Measurements from ENCODE around the gene GOLGA6C. TPM values are rescaled to one million over a fixed set of nuclear protein-coding genes. Genes with fewer than 3 reads are reported as not detected.

Gene GOLGA6C
- total and polyA plus RNA-seq, 4 donors: 0.08 TPM; not detected in 3

DNA sequence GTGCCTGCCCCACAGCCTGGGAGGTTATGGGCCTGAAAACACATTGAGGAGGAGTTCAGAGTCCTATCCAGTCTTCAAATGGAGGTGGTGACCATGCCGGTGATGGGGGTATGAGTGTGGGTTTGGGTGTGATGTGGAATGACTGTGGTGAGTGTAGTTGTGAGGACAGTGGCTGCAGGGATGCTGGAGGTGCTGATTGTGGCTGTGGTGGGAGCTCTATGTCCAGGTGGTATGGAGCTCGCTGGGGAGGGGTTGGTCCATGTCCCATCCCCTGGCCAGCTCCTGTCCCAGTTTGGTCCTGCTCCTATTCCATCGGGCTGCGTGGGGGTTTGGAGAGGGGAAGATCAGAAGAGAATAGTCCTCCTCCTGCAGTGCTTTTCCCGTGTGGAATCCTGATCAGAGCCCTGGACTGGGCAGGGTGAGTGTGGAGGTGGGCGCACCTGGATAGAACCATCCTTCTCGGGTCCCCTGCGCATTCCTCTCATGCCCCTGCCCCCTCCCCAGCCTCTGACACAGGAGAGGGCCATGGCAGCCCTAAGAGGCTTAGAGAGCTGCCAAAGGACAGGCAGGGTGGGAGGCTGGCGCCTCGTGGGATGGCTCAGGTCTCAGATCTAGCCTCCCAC lies 23.0 kb upstream of the GOLGA6C start:
- Histone ChIP-seq H3K27me3 (ENCODE audit: control insufficient read depth in 4 of 4, insufficient read depth in 4 of 4, low read length in 3 of 4) (peaks cover 0 to 6% (median 0%) of the 10 kb centered on the region in 4 donors), H3K4me3 (ENCODE audit: low read depth in 1 of 3, low read length in 3 of 3) (no peak overlapping the region), H3K27ac (ENCODE audit: low read depth in 1 of 2, low read length in 2 of 2) (no peak overlapping the region), H3K9ac (ENCODE audit: low read depth in 1 of 2, low read length in 2 of 2) (no peak overlapping the region), H3K36me3 (ENCODE audit: control insufficient read depth in 4 of 4, insufficient read depth in 3 of 4, low read depth in 1 of 4, low read length in 3 of 4) (no peaks in the 10 kb centered on the region), H3K4me1 (ENCODE audit: control insufficient read depth in 4 of 4, insufficient read depth in 4 of 4, low read length in 3 of 4) (peaks cover 0 to 2% (median 0%) of the 10 kb centered on the region in 4 donors), H3K9me3 (ENCODE audit: control insufficient read depth in 4 of 4, low read length in 3 of 4) (no peaks in the 10 kb centered on the region)
- DNase-seq (ENCODE audit: low spot score): no peak
- TF ChIP-seq FOXA2 (IDR thresholded peaks at IDR 0.05): no peak
- TF ChIP-seq HNF4G (IDR thresholded peaks at IDR 0.05): no peak
- TF ChIP-seq GABPA (IDR thresholded peaks at IDR 0.05 in 1 of 2, conservative IDR thresholded peaks at IDR 0.05 in 1 of 2): no peak
- TF ChIP-seq, protein P1, sequence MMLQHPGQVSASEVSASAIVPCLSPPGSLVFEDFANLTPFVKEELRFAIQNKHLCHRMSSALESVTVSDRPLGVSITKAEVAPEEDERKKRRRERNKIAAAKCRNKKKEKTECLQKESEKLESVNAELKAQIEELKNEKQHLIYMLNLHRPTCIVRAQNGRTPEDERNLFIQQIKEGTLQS (IDR thresholded peaks at IDR 0.05): no peak
- no peak for TF ChIP-seq CTCF (IDR thresholded peaks at IDR 0.05; ENCODE audit: low read depth, low read length, missing input control)
- TF ChIP-seq NR2F2 (IDR thresholded peaks at IDR 0.05): no peak
- WGBS: 85% methylated on average over 10 of the region's 10 CpGs

GRCh38 chr15:75235760-75236729 lies 22.1 kb upstream of the GOLGA6C start:
- Histone ChIP-seq H3K27me3 (ENCODE audit: control insufficient read depth in 4 of 4, insufficient read depth in 4 of 4, low read length in 3 of 4) (peaks cover 0 to 6% (median 0%) of the 10 kb centered on the region in 4 donors), H3K9ac (ENCODE audit: low read depth in 1 of 2, low read length in 2 of 2) (no peak overlapping the region), H3K4me3 (ENCODE audit: low read depth in 1 of 3, low read length in 3 of 3) (no peak overlapping the region), H3K36me3 (ENCODE audit: control insufficient read depth in 4 of 4, insufficient read depth in 3 of 4, low read depth in 1 of 4, low read length in 3 of 4) (no peaks in the 10 kb centered on the region), H3K27ac (ENCODE audit: low read depth in 1 of 2, low read length in 2 of 2) (no peak overlapping the region), H3K4me1 (ENCODE audit: control insufficient read depth in 4 of 4, insufficient read depth in 4 of 4, low read length in 3 of 4) (no peaks in the 10 kb centered on the region), H3K9me3 (ENCODE audit: control insufficient read depth in 4 of 4, low read length in 3 of 4) (no peaks in the 10 kb centered on the region)
- no peak for TF ChIP-seq EGR1 (IDR thresholded peaks at IDR 0.05; ENCODE audit: low read depth in 2 of 2)
- no peak for TF ChIP-seq HNF4A (conservative IDR thresholded peaks at IDR 0.05)
- TF ChIP-seq MAX (IDR thresholded peaks at IDR 0.05): no peak
- no peak for TF ChIP-seq NR2F2 (IDR thresholded peaks at IDR 0.05)
- TF ChIP-seq, protein P1 (IDR thresholded peaks at IDR 0.05): no peak
- TF ChIP-seq, protein P2, sequence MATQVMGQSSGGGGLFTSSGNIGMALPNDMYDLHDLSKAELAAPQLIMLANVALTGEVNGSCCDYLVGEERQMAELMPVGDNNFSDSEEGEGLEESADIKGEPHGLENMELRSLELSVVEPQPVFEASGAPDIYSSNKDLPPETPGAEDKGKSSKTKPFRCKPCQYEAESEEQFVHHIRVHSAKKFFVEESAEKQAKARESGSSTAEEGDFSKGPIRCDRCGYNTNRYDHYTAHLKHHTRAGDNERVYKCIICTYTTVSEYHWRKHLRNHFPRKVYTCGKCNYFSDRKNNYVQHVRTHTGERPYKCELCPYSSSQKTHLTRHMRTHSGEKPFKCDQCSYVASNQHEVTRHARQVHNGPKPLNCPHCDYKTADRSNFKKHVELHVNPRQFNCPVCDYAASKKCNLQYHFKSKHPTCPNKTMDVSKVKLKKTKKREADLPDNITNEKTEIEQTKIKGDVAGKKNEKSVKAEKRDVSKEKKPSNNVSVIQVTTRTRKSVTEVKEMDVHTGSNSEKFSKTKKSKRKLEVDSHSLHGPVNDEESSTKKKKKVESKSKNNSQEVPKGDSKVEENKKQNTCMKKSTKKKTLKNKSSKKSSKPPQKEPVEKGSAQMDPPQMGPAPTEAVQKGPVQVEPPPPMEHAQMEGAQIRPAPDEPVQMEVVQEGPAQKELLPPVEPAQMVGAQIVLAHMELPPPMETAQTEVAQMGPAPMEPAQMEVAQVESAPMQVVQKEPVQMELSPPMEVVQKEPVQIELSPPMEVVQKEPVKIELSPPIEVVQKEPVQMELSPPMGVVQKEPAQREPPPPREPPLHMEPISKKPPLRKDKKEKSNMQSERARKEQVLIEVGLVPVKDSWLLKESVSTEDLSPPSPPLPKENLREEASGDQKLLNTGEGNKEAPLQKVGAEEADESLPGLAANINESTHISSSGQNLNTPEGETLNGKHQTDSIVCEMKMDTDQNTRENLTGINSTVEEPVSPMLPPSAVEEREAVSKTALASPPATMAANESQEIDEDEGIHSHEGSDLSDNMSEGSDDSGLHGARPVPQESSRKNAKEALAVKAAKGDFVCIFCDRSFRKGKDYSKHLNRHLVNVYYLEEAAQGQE (IDR thresholded peaks at IDR 0.05): no peak
- TF ChIP-seq TAF1 (conservative IDR thresholded peaks at IDR 0.05): no peak
- no peak for TF ChIP-seq FOXA2 (IDR thresholded peaks at IDR 0.05)
- TF ChIP-seq CTCF (IDR thresholded peaks at IDR 0.05; ENCODE audit: low read depth, low read length, missing input control): no peak
- no peak for TF ChIP-seq HNF4G (IDR thresholded peaks at IDR 0.05)
- TF ChIP-seq SP1 (IDR thresholded peaks at IDR 0.05): no peak
- no peak for TF ChIP-seq RAD21 (IDR thresholded peaks at IDR 0.05)
- no peak for TF ChIP-seq ZBTB33 (IDR thresholded peaks at IDR 0.05)
- TF ChIP-seq RXRA (IDR thresholded peaks at IDR 0.05): no peak
- no peak for TF ChIP-seq GABPA (IDR thresholded peaks at IDR 0.05 in 1 of 2, conservative IDR thresholded peaks at IDR 0.05 in 1 of 2)
- WGBS: 90% methylated on average over 11 of the region's 11 CpGs
- DNase-seq (ENCODE audit: low spot score): no peak

Measured in liver (tissue), 9 donors.